Neural crest cell (in vitro differentiated cells): ENCODE data around the gene OR51G2. TPM values are rescaled to one million over a fixed set of nuclear protein-coding genes. Genes with fewer than 3 reads are reported as not detected.

Source experiments
- DNase-seq: peaks from one replicate; pipeline ENCODE4 v3.0.0; 2021; ENCODE audit warnings: low read depth, mixed read lengths, low spot score
- H3K27ac Mint-ChIP-seq: one replicate; pipeline ENCODE4 v1.8.0; 2021; ENCODE audit warnings: mild to moderate bottlenecking, mixed read lengths; ENCODE audit not compliant: unreplicated experiment
- H3K27me3 Mint-ChIP-seq: 2 replicates; pipeline ENCODE4 v1.8.0; 2021; ENCODE audit warnings: low read depth, mild to moderate bottlenecking, mixed read lengths
- H3K36me3 Mint-ChIP-seq: 2 replicates; pipeline ENCODE4 v1.8.0; 2021; ENCODE audit warnings: low read depth, mild to moderate bottlenecking, mixed read lengths
- H3K4me1 Mint-ChIP-seq: 2 replicates; pipeline ENCODE4 v1.8.0; 2021; ENCODE audit warnings: mixed read lengths
- H3K4me3 Mint-ChIP-seq: one replicate; pipeline ENCODE4 v1.8.0; 2021; ENCODE audit warnings: mild to moderate bottlenecking, mixed read lengths
- H3K9me3 Mint-ChIP-seq: 2 replicates; pipeline ENCODE4 v1.8.0; 2021; ENCODE audit warnings: mixed read lengths
- total RNA-seq: library from RNA; stranded (reverse); gene quantifications from 2 replicates; pipeline ENCODE4 v1.2.1, GENCODE V29; 2021
- TF ChIP-seq, protein P1 (sequence below): fragments of 200-600 bp; sonication (generic); conservative IDR thresholded peaks from 2 replicates; pipeline ENCODE4 v1.5.0; 2021; ENCODE audit warnings: antibody characterized with exemption, mild to moderate bottlenecking

OR51G2 gene
- total RNA-seq, 1 donor from 2014 or later, result not detected

DNA sequence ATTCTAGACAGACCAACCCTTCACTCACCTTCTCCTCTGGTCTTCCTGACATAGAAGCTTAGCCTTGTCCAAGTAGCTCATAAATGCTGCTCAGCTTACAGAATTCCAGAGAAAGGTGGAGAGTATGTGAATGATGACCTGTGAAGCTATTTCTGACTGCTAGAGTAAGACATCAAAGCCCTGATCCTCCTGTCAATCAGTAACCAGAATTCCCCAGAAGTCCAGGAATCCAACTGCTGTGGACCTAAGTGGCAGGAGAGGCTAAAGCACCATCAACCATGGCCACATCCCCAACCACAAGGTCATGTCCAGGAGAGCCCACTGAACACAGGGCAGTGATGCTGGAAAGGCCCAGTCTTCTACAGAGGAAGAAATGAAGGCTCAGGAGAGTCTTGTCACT is 2.6 kb downstream of the OR51G2 start:
- no peak overlapping the region for H3K4me3 Mint-ChIP-seq
- TF ChIP-seq, protein P1, sequence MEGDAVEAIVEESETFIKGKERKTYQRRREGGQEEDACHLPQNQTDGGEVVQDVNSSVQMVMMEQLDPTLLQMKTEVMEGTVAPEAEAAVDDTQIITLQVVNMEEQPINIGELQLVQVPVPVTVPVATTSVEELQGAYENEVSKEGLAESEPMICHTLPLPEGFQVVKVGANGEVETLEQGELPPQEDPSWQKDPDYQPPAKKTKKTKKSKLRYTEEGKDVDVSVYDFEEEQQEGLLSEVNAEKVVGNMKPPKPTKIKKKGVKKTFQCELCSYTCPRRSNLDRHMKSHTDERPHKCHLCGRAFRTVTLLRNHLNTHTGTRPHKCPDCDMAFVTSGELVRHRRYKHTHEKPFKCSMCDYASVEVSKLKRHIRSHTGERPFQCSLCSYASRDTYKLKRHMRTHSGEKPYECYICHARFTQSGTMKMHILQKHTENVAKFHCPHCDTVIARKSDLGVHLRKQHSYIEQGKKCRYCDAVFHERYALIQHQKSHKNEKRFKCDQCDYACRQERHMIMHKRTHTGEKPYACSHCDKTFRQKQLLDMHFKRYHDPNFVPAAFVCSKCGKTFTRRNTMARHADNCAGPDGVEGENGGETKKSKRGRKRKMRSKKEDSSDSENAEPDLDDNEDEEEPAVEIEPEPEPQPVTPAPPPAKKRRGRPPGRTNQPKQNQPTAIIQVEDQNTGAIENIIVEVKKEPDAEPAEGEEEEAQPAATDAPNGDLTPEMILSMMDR, result no peak
- peaks cover 4% of the 10 kb centered on the region for H3K27me3 Mint-ChIP-seq
- H3K9me3 Mint-ChIP-seq, result no peaks in the 10 kb centered on the region
- no peaks in the 10 kb centered on the region for H3K4me1 Mint-ChIP-seq
- no peak overlapping the region for H3K27ac Mint-ChIP-seq
- no peaks in the 10 kb centered on the region for H3K36me3 Mint-ChIP-seq
- DNase-seq, result no peak

DNA sequence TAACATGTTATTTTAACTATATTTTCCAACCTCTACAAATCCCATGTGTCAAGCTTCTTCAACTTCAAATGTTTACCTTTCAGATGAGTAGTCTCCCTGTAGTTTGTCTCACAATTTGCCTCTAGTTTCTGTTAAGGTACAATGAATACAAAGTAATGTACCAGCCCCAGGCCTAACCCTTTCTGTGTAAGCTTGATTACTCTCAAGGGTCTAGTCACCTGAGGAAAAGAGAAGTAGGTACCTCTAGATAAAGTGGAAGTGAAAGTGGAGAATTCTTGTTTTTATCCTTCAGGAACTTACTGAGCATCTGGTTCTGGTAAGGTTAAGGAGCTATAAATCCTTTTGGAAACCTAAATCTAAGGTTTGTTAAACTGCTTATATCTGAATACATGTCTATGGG is 15.7 kb downstream of the OR51G2 start, which contains the start of gene OR51A7:
OR51A7 (plus strand) TSS at position 300 of the 400 bp plus-strand sequence. CDS start 3,587 bp downstream, outside the sequence.
- no peaks in the 10 kb centered on the region for H3K36me3 Mint-ChIP-seq
- TF ChIP-seq, protein P1, result no peak
- H3K27ac Mint-ChIP-seq, result no peak within 1 kb of the TSS
- H3K4me3 Mint-ChIP-seq, result no peak within 1 kb of the TSS
- no peaks in the 10 kb centered on the region for H3K4me1 Mint-ChIP-seq
- DNase-seq, result no peak
- no peaks in the 10 kb centered on the region for H3K9me3 Mint-ChIP-seq
- H3K27me3 Mint-ChIP-seq, result peaks cover 2% of the 10 kb centered on the region

- Mint-ChIP-seq H3K4me1 (no peaks in the 10 kb centered on the region), H3K27ac (no peak overlapping the region), H3K27me3 (no peaks in the 10 kb centered on the region), H3K4me3 (no peak overlapping the region), H3K36me3 (no peaks in the 10 kb centered on the region), H3K9me3 (no peaks in the 10 kb centered on the region)
- TF ChIP-seq, protein P1, result peak; percentile 30
- no peak for DNase-seq
Measured at GRCh38 chr11:4891996-4892640, 27.0 kb downstream of the OR51G2 start.

- Mint-ChIP-seq H3K9me3 (no peaks in the 10 kb centered on the region), H3K27me3 (no peaks in the 10 kb centered on the region), H3K4me1 (no peaks in the 10 kb centered on the region), H3K36me3 (no peaks in the 10 kb centered on the region), H3K4me3 (no peak overlapping the region), H3K27ac (no peak overlapping the region)
- TF ChIP-seq, protein P1, result no peak
- no peak for DNase-seq
Measured at GRCh38 chr11:4890279-4890678, 28.9 kb downstream of the OR51G2 start.

DNA sequence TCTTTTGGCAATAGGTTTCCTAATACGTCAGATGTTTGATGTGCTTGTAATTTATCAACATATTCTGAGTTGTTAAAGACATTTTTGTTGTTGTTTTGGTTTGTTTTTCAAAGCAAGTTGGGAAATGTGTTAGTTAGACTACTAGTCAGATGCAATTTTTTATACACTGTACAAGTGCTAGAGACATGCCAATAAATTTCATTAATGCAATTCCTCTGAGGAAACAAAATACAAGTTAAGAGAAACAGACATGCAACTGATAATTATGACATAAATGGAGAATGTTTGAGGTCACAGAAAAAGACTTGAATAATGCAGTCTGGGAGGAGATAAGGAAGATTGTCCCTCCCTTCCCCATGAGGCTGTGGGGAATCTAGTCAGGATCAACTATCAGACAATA is 31.6 kb downstream of the OR51G2 start:
- DNase-seq, result no peak
- no peaks in the 10 kb centered on the region for H3K4me1 Mint-ChIP-seq
- H3K36me3 Mint-ChIP-seq, result no peaks in the 10 kb centered on the region
- no peak overlapping the region for H3K4me3 Mint-ChIP-seq
- H3K9me3 Mint-ChIP-seq, result no peaks in the 10 kb centered on the region
- H3K27ac Mint-ChIP-seq, result no peak overlapping the region
- no peaks in the 10 kb centered on the region for H3K27me3 Mint-ChIP-seq
- TF ChIP-seq, protein P1, result no peak
